ENCODE measurements around the gene NSRP1.

The NSRP1 gene, protein sequence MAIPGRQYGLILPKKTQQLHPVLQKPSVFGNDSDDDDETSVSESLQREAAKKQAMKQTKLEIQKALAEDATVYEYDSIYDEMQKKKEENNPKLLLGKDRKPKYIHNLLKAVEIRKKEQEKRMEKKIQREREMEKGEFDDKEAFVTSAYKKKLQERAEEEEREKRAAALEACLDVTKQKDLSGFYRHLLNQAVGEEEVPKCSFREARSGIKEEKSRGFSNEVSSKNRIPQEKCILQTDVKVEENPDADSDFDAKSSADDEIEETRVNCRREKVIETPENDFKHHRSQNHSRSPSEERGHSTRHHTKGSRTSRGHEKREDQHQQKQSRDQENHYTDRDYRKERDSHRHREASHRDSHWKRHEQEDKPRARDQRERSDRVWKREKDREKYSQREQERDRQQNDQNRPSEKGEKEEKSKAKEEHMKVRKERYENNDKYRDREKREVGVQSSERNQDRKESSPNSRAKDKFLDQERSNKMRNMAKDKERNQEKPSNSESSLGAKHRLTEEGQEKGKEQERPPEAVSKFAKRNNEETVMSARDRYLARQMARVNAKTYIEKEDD

DNA sequence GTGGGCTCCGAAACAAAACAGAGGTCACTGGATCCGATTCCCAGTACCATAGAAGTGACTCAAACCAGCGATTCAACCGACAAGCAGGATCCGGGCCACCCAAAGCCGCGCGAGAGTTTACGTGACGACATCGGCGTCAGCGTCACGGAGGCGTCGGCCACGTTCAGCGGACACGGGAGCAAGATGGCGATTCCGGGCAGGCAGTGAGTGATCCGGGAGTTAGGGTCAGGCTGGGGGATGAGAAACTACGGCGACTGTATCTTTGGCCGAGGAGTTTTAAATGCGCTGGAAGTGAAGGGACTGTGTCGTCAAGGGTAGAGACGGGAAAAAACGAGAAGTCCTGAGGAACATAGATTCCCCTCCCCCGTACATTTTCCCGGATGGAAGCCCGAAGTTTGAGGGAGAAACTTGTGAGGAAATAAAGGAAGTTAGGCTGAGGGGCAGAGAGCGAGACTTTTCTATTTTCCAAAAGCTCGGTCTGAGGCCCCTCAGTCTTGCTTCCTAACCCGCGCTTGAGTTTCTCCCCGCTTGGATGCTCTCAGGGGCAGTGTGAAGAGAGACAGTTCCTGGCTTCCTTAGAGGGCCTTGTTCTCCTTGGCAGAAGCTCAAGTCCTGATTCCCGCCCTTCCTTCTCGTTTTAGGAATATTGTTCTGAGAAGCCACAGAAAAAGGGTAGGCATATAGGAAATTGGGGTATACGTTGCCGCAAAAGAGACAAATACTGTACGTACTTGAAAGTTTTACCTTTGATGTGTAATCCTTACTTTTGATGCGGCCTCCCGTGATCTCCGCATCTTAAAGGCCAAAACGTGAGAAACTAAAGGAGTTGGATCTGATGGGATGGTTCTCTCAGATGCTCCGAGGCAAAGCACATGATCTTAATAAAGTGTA is at the start of gene NSRP1:
Gene NSRP1 (plus strand): TSS at position 156 of the 891 bp plus-strand sequence. CDS start 28 bp downstream, at position 184.
- peak within 1 kb of the TSS; percentile 92 for H3K4me2 ChIP-seq (ENCODE audit: low read depth, low read length, poor library complexity, severe bottlenecking)
- H3K9ac ChIP-seq (ENCODE audit: low read depth, low read length, poor library complexity, severe bottlenecking) = peak within 1 kb of the TSS; percentile 96
- no peaks in the 10 kb centered on the region for H3K27me3 ChIP-seq (ENCODE audit: insufficient read depth, low read length, poor library complexity, severe bottlenecking)
- H3F3A ChIP-seq (ENCODE audit: low read depth) = 0 out of 2 replicates have a peak, but pooled peaks cover 5% of the 10 kb centered on the region
- H2AFZ ChIP-seq (ENCODE audit: low read length) = peak within 1 kb of the TSS; percentile 84
- peaks cover 44% of the 10 kb centered on the region for H3K4me1 ChIP-seq (ENCODE audit: insufficient read depth, low read length, poor library complexity, severe bottlenecking)
- H4K20me1 ChIP-seq (ENCODE audit: insufficient read depth, low read length, poor library complexity, severe bottlenecking) = peaks cover 24% of the 10 kb centered on the region
- H3K4me3 ChIP-seq (ENCODE audit: low read length, poor library complexity, severe bottlenecking) = peak within 1 kb of the TSS; percentile 92
- TF ChIP-seq, protein P1, sequence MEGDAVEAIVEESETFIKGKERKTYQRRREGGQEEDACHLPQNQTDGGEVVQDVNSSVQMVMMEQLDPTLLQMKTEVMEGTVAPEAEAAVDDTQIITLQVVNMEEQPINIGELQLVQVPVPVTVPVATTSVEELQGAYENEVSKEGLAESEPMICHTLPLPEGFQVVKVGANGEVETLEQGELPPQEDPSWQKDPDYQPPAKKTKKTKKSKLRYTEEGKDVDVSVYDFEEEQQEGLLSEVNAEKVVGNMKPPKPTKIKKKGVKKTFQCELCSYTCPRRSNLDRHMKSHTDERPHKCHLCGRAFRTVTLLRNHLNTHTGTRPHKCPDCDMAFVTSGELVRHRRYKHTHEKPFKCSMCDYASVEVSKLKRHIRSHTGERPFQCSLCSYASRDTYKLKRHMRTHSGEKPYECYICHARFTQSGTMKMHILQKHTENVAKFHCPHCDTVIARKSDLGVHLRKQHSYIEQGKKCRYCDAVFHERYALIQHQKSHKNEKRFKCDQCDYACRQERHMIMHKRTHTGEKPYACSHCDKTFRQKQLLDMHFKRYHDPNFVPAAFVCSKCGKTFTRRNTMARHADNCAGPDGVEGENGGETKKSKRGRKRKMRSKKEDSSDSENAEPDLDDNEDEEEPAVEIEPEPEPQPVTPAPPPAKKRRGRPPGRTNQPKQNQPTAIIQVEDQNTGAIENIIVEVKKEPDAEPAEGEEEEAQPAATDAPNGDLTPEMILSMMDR (conservative IDR thresholded peaks at IDR 0.05; ENCODE audit: low read length) = no peak
- no peak for TF ChIP-seq EZH2phosphoT487 (IDR thresholded peaks at IDR 0.05; ENCODE audit: borderline replicate concordance)
- H3K36me3 ChIP-seq (ENCODE audit: insufficient read depth, low read length) = no peaks in the 10 kb centered on the region
- H3K9me3 ChIP-seq (ENCODE audit: insufficient read depth, low read depth, low read length) = no peaks in the 10 kb centered on the region
- H3K9me2 ChIP-seq (replicated peaks; ENCODE audit: low read depth, low read length) = no peaks in the 10 kb centered on the region
- peaks cover 52% of the 10 kb centered on the region for H3K79me2 ChIP-seq (ENCODE audit: insufficient read depth, low read length)

DNA sequence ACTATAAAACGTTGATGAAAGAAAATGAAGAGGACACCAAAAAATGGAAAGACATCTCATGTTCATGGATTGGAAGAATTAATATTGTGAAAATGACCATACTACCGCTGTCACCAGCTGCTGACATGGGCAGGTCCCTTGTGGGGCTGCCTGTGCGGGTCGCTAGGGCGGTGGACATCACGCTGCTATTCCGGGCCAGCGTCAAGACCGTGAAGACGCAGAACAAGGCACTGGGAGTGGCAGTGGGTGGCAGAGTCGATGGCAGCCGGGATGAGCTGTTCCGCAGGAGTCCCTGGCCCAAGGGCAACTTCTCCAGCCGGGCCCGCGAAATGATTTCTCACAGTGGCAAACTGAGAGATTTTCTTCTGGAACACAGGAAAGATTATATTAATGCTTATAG is 48.2 kb upstream of the NSRP1 start:
- Histone ChIP-seq H2AFZ (ENCODE audit: low read length) (no peak overlapping the region), H3K4me2 (ENCODE audit: low read depth, low read length, poor library complexity, severe bottlenecking) (no peak overlapping the region), H3K9me2 (replicated peaks; ENCODE audit: low read depth, low read length) (no peaks in the 10 kb centered on the region), H3K9ac (ENCODE audit: low read depth, low read length, poor library complexity, severe bottlenecking) (no peak overlapping the region), H4K20me1 (ENCODE audit: insufficient read depth, low read length, poor library complexity, severe bottlenecking) (no peaks in the 10 kb centered on the region), H3F3A (ENCODE audit: low read depth) (no peaks in the 10 kb centered on the region), H3K79me2 (ENCODE audit: insufficient read depth, low read length) (no peaks in the 10 kb centered on the region), H3K4me3 (ENCODE audit: low read length, poor library complexity, severe bottlenecking) (no peak overlapping the region), H3K27me3 (ENCODE audit: insufficient read depth, low read length, poor library complexity, severe bottlenecking) (no peaks in the 10 kb centered on the region), H3K4me1 (ENCODE audit: insufficient read depth, low read length, poor library complexity, severe bottlenecking) (no peaks in the 10 kb centered on the region), H3K36me3 (ENCODE audit: insufficient read depth, low read length) (no peaks in the 10 kb centered on the region), H3K9me3 (ENCODE audit: insufficient read depth, low read depth, low read length) (peaks cover 13% of the 10 kb centered on the region)
- TF ChIP-seq EZH2phosphoT487 (IDR thresholded peaks at IDR 0.05; ENCODE audit: borderline replicate concordance) = no peak
- TF ChIP-seq, protein P1 (conservative IDR thresholded peaks at IDR 0.05; ENCODE audit: low read length) = no peak

DNA sequence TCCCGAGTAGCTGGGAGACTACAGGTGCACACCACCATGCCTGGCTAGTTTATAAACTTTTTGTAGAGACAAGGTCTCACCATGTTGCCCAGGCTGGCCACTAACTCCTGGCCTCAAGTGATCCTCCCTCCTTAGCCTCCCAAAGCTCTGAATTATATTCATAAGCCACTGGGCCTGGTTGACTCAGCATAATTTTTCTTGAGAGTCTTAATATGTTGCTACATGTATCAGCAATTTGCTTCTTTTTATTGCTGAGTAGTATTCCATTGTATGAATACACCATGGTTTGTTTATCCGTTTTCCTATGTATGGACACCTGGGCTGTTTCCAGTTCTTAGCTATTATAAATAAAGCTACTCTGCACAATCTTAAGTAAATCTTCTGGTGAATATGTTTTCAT is 42.4 kb upstream of the NSRP1 start:
- Histone ChIP-seq H2AFZ (ENCODE audit: low read length) (no peak overlapping the region), H3F3A (ENCODE audit: low read depth) (no peaks in the 10 kb centered on the region), H3K9me3 (ENCODE audit: insufficient read depth, low read depth, low read length) (no peaks in the 10 kb centered on the region), H3K79me2 (ENCODE audit: insufficient read depth, low read length) (no peaks in the 10 kb centered on the region), H4K20me1 (ENCODE audit: insufficient read depth, low read length, poor library complexity, severe bottlenecking) (no peaks in the 10 kb centered on the region), H3K9ac (ENCODE audit: low read depth, low read length, poor library complexity, severe bottlenecking) (no peak overlapping the region), H3K36me3 (ENCODE audit: insufficient read depth, low read length) (no peaks in the 10 kb centered on the region), H3K4me2 (ENCODE audit: low read depth, low read length, poor library complexity, severe bottlenecking) (no peak overlapping the region), H3K27me3 (ENCODE audit: insufficient read depth, low read length, poor library complexity, severe bottlenecking) (peaks cover 5% of the 10 kb centered on the region), H3K9me2 (replicated peaks; ENCODE audit: low read depth, low read length) (no peaks in the 10 kb centered on the region), H3K4me3 (ENCODE audit: low read length, poor library complexity, severe bottlenecking) (no peak overlapping the region), H3K4me1 (ENCODE audit: insufficient read depth, low read length, poor library complexity, severe bottlenecking) (no peaks in the 10 kb centered on the region)
- TF ChIP-seq EZH2phosphoT487 (IDR thresholded peaks at IDR 0.05; ENCODE audit: borderline replicate concordance) = no peak
- TF ChIP-seq, protein P1 (conservative IDR thresholded peaks at IDR 0.05; ENCODE audit: low read length) = no peak

Data from Loucy (cell line).